Kasumi-1 (cell line): ENCODE measurements around the gene TARS2.

Source experiments
- DNase-seq, 2 experiments: peaks; one replicate each; lab custom pipeline; 2025; lab: John Stamatoyannopoulos, UW

The TARS2 gene

GRCh38 chr1:150486966-150487762 is at the start of gene TARS2:
TSS of gene TARS2 (plus strand) at chr1:150487419. CDS start at chr1:150487451, 32 bp downstream.
- peak; percentile 98 for DNase-seq

GRCh38 chr1:150441121-150441520 is 46.1 kb upstream of the TARS2 start:
- no peak for DNase-seq

GRCh38 chr1:150444232-150444631 is 43.0 kb upstream of the TARS2 start:
- no peak for DNase-seq

- DNase-seq = no peak
These were observed 31.0 kb upstream of the TARS2 start for GRCh38 chr1:150456146-150456647.

- peak; percentile 52 to 64 for DNase-seq
These were observed 22.8 kb upstream of the TARS2 start for GRCh38 chr1:150464422-150464826.

- no peak for DNase-seq
These were observed 20.3 kb upstream of the TARS2 start for GRCh38 chr1:150466964-150467363.

- no peak for DNase-seq
These were observed 17.9 kb upstream of the TARS2 start for GRCh38 chr1:150469291-150469690.

- DNase-seq = no peak
These were observed 14.5 kb upstream of the TARS2 start for GRCh38 chr1:150472601-150473200.

- no peak for DNase-seq
These were observed 13.6 kb upstream of the TARS2 start for GRCh38 chr1:150473659-150474058.

- no peak for DNase-seq
These were observed 12.3 kb upstream of the TARS2 start for GRCh38 chr1:150474869-150475268.

GRCh38 chr1:150476754-150477153 is 10.5 kb upstream of the TARS2 start:
- DNase-seq = no peak

- DNase-seq = peak in 1 of 2 experiments; percentile 8
These were observed 9.9 kb upstream of the TARS2 start for GRCh38 chr1:150477320-150477719.

GRCh38 chr1:150477733-150478132 is 9.5 kb upstream of the TARS2 start:
- no peak for DNase-seq

GRCh38 chr1:150479370-150479769 is 7.8 kb upstream of the TARS2 start:
- no peak for DNase-seq

GRCh38 chr1:150479927-150480352 is 7.3 kb upstream of the TARS2 start:
- DNase-seq = no peak

- DNase-seq = no peak
These were observed 2.8 kb upstream of the TARS2 start for GRCh38 chr1:150484431-150484830.

- DNase-seq = peak; percentile 61 to 68
These were observed 2.4 kb upstream of the TARS2 start for GRCh38 chr1:150484861-150485260.

GRCh38 chr1:150487763-150488115 is 520 bp downstream of the TARS2 start:
- no peak for DNase-seq

GRCh38 chr1:150493175-150493574 is 6.0 kb downstream of the TARS2 start:
- no peak for DNase-seq

- DNase-seq = no peak
These were observed 11.1 kb downstream of the TARS2 start for GRCh38 chr1:150498342-150498741.

- DNase-seq = no peak
These were observed 18.2 kb downstream of the TARS2 start for GRCh38 chr1:150505431-150505830.

- peak; percentile 72 to 88 for DNase-seq
These were observed 21.0 kb downstream of the TARS2 start, which contains the start of gene ECM1 for GRCh38 chr1:150507912-150508864. TSS of gene ECM1 (plus strand) at chr1:150508109. CDS start at chr1:150508210, 101 bp downstream.
